ENCODE data around the gene TANGO6.

Gene TANGO6

DNA sequence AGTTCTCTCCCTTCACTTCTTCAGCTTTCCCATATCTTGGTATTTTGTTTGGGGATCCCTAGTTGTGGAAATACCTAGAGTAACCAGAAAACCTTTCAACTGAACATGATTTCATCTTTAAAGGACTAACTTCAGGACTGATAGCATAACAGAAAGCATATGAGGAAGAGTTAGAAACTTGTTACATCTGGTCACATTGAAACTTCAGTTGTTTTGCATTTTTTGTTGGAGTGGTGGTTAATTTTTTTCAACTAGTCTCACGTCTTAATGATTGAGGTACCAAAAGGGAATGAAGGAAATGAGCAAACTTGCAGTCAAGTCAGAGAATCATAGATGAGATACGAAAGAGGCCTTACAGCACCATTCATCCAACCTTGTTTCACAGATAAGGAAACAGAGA, 49.6 kb downstream of the TANGO6 start:
- H3K4me3 ChIP-seq (ENCODE audit: low read depth, low read length): no peak overlapping the region
- no peak overlapping the region for H3K27ac ChIP-seq
- no peaks in the 10 kb centered on the region for H3K9me3 ChIP-seq (ENCODE audit: severe bottlenecking)
- no peak for DNase-seq
- TF ChIP-seq, protein P1, sequence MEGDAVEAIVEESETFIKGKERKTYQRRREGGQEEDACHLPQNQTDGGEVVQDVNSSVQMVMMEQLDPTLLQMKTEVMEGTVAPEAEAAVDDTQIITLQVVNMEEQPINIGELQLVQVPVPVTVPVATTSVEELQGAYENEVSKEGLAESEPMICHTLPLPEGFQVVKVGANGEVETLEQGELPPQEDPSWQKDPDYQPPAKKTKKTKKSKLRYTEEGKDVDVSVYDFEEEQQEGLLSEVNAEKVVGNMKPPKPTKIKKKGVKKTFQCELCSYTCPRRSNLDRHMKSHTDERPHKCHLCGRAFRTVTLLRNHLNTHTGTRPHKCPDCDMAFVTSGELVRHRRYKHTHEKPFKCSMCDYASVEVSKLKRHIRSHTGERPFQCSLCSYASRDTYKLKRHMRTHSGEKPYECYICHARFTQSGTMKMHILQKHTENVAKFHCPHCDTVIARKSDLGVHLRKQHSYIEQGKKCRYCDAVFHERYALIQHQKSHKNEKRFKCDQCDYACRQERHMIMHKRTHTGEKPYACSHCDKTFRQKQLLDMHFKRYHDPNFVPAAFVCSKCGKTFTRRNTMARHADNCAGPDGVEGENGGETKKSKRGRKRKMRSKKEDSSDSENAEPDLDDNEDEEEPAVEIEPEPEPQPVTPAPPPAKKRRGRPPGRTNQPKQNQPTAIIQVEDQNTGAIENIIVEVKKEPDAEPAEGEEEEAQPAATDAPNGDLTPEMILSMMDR (IDR thresholded peaks at IDR 0.05; ENCODE audit: low read depth, low read length): no peak
- no peaks in the 10 kb centered on the region for H3K27me3 ChIP-seq (ENCODE audit: insufficient read depth, low read depth, severe bottlenecking)
- no peaks in the 10 kb centered on the region for H3K36me3 ChIP-seq

DNA sequence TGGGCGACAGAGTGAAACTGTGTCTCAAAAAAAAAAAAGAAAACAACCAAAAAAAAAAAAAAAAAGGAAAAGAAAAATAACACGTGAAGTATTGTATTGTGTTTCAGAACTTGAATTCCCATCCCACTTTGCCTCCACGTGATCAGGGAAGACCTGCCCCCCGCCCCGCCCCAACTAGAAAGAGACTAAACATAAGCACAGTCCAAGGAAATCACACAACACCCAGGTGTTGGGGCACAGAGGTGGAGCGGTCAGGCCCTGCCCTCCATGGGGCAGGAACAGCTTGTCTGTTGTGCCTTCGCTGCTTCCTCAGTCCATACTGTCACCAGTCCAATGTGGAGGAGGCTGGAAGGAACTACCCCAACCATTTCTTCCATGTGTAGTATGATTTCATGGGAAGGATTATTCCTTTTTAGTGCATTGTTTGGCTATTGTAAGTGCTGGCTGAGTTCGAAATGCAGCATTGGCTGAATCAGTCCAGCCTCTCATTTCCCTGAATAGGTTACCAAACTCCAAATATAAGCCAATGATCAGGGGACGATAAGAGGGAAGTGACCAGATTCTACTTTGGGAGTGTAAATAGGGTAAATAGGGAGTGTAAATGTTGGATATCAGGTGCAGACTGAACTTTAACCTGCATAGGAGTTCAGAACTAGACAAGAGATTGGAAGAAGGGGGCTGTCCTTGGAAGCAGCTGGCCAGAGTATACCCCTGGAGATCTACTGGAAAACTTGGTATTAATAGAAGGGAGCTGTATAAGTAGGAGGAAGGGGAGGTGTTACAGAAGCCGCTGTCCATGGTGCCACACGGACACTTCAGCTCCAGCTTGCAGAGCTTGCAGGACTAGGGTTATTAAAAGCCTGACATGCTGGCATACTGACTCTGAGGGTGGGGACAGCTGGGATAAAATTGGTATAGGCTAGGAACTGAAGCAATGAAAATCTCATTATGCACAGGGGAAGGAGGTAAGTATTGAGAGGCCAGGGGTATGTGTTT, 50.7 kb downstream of the TANGO6 start:
- no peaks in the 10 kb centered on the region for H3K36me3 ChIP-seq
- peak overlapping the region; percentile 70 for H3K27ac ChIP-seq
- H3K27me3 ChIP-seq (ENCODE audit: insufficient read depth, low read depth, severe bottlenecking): no peaks in the 10 kb centered on the region
- H3K9me3 ChIP-seq (ENCODE audit: severe bottlenecking): no peaks in the 10 kb centered on the region
- TF ChIP-seq, protein P1 (IDR thresholded peaks at IDR 0.05; ENCODE audit: low read depth, low read length): no peak
- DNase-seq: peak; percentile 55
- peak overlapping the region; percentile 12 for H3K4me3 ChIP-seq (ENCODE audit: low read depth, low read length)

DNA sequence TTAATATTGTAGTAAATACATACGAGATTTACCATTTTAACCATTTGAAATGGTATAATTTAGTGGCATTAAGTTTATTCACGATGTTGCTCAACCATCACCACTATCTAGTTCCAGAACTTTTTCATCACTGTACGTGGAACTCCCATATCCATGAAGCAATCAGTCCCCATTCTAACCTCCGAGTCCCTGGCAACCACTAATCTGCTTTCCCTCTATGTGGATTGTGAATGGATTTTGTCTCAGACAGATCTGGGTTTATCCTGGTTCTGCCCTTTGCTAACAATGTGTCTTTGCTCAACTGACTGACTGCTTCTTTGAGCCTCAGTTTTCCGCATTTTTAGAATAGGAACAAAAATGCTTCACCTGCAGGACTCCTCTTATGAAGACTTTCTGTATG, 51.4 kb downstream of the TANGO6 start:
- Histone ChIP-seq H3K27me3 (ENCODE audit: insufficient read depth, low read depth, severe bottlenecking) (no peaks in the 10 kb centered on the region), H3K36me3 (no peaks in the 10 kb centered on the region), H3K4me3 (ENCODE audit: low read depth, low read length) (peak overlapping the region; percentile 12), H3K9me3 (ENCODE audit: severe bottlenecking) (no peaks in the 10 kb centered on the region), H3K27ac (peak overlapping the region; percentile 70)
- DNase-seq: peak; percentile 54
- TF ChIP-seq, protein P1 (IDR thresholded peaks at IDR 0.05; ENCODE audit: low read depth, low read length): no peak

DNA sequence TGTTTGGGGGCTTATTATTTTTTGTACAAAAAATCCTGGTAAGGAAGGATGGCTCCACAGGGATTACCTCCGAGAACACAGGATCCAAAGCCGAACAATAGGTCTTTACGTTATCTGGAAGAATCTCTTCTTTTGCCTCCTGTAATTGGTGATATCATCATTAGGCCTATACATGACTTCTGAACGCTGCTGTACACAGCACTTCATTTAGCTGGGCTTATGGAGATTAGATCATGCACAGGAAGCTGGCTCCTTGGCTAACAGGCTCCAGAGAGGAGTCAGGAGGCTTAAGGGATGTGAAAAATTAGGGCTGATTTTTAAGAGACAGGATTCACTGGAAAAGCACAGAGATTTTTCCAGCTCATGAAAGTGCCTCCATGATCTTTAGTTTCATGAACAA, 54.7 kb downstream of the TANGO6 start:
- H3K4me3 ChIP-seq (ENCODE audit: low read depth, low read length): no peak overlapping the region
- H3K36me3 ChIP-seq: no peaks in the 10 kb centered on the region
- H3K9me3 ChIP-seq (ENCODE audit: severe bottlenecking): no peaks in the 10 kb centered on the region
- no peaks in the 10 kb centered on the region for H3K27me3 ChIP-seq (ENCODE audit: insufficient read depth, low read depth, severe bottlenecking)
- TF ChIP-seq, protein P1 (IDR thresholded peaks at IDR 0.05; ENCODE audit: low read depth, low read length): no peak
- DNase-seq: peak; percentile 57
- no peak overlapping the region for H3K27ac ChIP-seq

DNA sequence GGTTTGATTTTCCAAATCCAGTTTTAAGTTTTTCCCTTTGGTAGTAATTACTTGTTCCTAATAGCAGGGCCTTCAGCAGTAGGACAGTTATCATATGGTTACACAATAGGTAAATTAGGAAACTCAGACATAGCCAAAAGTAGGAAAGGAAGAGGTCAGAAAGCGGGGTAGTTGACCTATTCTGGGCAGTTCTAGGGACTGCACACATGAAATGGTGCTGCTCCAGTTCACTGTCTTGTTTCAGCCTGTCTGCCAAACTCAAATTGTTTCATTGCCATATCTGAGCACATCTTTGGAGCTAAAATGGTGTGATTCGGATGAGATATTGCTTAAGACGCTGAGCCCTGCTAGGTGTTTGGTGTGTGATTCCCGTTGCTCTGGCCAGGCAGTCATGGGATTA, 56.7 kb downstream of the TANGO6 start:
- H3K36me3 ChIP-seq: no peaks in the 10 kb centered on the region
- DNase-seq: no peak
- no peaks in the 10 kb centered on the region for H3K9me3 ChIP-seq (ENCODE audit: severe bottlenecking)
- H3K27me3 ChIP-seq (ENCODE audit: insufficient read depth, low read depth, severe bottlenecking): no peaks in the 10 kb centered on the region
- TF ChIP-seq, protein P1 (IDR thresholded peaks at IDR 0.05; ENCODE audit: low read depth, low read length): no peak
- H3K4me3 ChIP-seq (ENCODE audit: low read depth, low read length): no peak overlapping the region
- H3K27ac ChIP-seq: no peak overlapping the region

Measured in WERI-Rb-1 (cell line).